Testis (tissue), 3 donors: ENCODE data around the gene CDK5R1. TPM values are rescaled to one million over a fixed set of nuclear protein-coding genes. Genes with fewer than 3 reads are reported as not detected.
"Not testable (repeated sequence)": the region's sequence is repeated elsewhere in the genome, so short reads cannot be mapped to it uniquely, and the experiment has no call there.

Experiments
- DNase-seq: peaks from one replicate; pipeline ENCODE4 v3.0.0-alpha.2; 2019
- H3K27ac ChIP-seq, 2 donors: fragments of 200-600 bp; sonication (generic); one replicate each; pipeline ENCODE4 v1.5.1; 2019
- H3K27me3 ChIP-seq: fragments of 200-600 bp; sonication (generic); one replicate; pipeline ENCODE4 v1.5.1; 2019
- H3K36me3 ChIP-seq: fragments of 200-600 bp; sonication (generic); one replicate; pipeline ENCODE4 v1.5.1; 2017; ENCODE audit warnings: low read depth; ENCODE audit errors: missing control alignments
- H3K4me1 ChIP-seq: fragments of 200-600 bp; sonication (generic); one replicate; pipeline ENCODE4 v1.5.1; 2019
- H3K4me3 ChIP-seq, 2 donors: fragments of 200-600 bp; sonication (generic); one replicate each; pipeline ENCODE4 v1.5.1; 2017 to 2019
- H3K9me3 ChIP-seq: fragments of 200-600 bp; sonication (generic); one replicate; pipeline ENCODE4 v1.5.1; 2017
- POLR2A ChIP-seq: fragments of 450-650 bp; IDR thresholded peaks from one replicate; pipeline ENCODE4 v1.6.1; 2017; ENCODE audit warnings: antibody characterized with exemption, mild to moderate bottlenecking, moderate library complexity
- WGBS, 2 donors: methylation state at CpG; one replicate each; pipeline ENCODE4 v1.1.5; 2018; 5-methylcytosine and 5-hydroxymethylcytosine counted together
- intact Hi-C: fragments of 100-400 bp; cut with DNase I; formaldehyde crosslinking; loops from one replicate; pipeline ENCODE4 v1.15.1; 2023; ENCODE audit warnings: low total_unique reads
- polyA plus RNA-seq: library from polyadenylated mRNA; stranded (reverse); fragments of 350-450 nt; fragmentation: Illumina TruSeq; extraction: RNeasy Lipid Tissue Mini Kit (QIAGEN cat#74804); gene quantifications from one replicate; pipeline ENCODE4 v1.2.3, GENCODE V29; 2014; ENCODE audit warnings: low read depth, low replicate concordance; ENCODE audit not compliant: insufficient read depth
- total RNA-seq, 2 donors: library from RNA; depleted of rRNA; stranded (reverse); fragments of >200 nt; gene quantifications; one replicate each; pipeline ENCODE4 v1.2.3, GENCODE V29; 2016
- TF ChIP-seq, protein P1 (sequence below), 3 experiments: fragments of 450-650 bp in 2 of 3; fragments of 200-600 bp in 1 of 3; sonication (generic) in 1 of 3; IDR thresholded peaks; one replicate each; pipeline ENCODE4 v1.5.1; 2016 to 2019; ENCODE audit warnings: antibody characterized with exemption in 3 of 3, mild to moderate bottlenecking in 2 of 3, moderate library complexity in 1 of 3

CDK5R1 gene
- total and polyA plus RNA-seq, 3 donors from 2014 or later: 13.2 to 17.0 (median 16.2) TPM

- H3K4me3 ChIP-seq: no peak overlapping the region
- no peak for DNase-seq
- no peaks in the 10 kb centered on the region for H3K36me3 ChIP-seq
- no peaks in the 10 kb centered on the region for H3K27me3 ChIP-seq
- peaks cover 3% of the 10 kb centered on the region for H3K4me1 ChIP-seq
- WGBS, 2 donors: 80 to 86% methylated on average over 2 of the region's 2 CpGs
- no peak for TF ChIP-seq POLR2A
- TF ChIP-seq, protein P1, sequence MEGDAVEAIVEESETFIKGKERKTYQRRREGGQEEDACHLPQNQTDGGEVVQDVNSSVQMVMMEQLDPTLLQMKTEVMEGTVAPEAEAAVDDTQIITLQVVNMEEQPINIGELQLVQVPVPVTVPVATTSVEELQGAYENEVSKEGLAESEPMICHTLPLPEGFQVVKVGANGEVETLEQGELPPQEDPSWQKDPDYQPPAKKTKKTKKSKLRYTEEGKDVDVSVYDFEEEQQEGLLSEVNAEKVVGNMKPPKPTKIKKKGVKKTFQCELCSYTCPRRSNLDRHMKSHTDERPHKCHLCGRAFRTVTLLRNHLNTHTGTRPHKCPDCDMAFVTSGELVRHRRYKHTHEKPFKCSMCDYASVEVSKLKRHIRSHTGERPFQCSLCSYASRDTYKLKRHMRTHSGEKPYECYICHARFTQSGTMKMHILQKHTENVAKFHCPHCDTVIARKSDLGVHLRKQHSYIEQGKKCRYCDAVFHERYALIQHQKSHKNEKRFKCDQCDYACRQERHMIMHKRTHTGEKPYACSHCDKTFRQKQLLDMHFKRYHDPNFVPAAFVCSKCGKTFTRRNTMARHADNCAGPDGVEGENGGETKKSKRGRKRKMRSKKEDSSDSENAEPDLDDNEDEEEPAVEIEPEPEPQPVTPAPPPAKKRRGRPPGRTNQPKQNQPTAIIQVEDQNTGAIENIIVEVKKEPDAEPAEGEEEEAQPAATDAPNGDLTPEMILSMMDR (IDR thresholded peaks at IDR 0.05): no peak
- intact Hi-C loops: no loop called here
- no peaks in the 10 kb centered on the region for H3K9me3 ChIP-seq
- H3K27ac ChIP-seq: no peak overlapping the region
Measured at GRCh38 chr17:32446949-32447348, 39.8 kb upstream of the CDK5R1 start.

GRCh38 chr17:32449963-32450362 lies 36.8 kb upstream of the CDK5R1 start:
- no peak overlapping the region for H3K27ac ChIP-seq
- H3K27me3 ChIP-seq: no peaks in the 10 kb centered on the region
- intact Hi-C loops: no loop called here
- 91 to 98% methylated on average over 5 of the region's 5 CpGs for WGBS, 2 donors
- DNase-seq: no peak
- TF ChIP-seq, protein P1 (IDR thresholded peaks at IDR 0.05): no peak
- TF ChIP-seq POLR2A: no peak
- H3K4me1 ChIP-seq: peaks cover 3% of the 10 kb centered on the region
- H3K36me3 ChIP-seq: no peaks in the 10 kb centered on the region
- no peaks in the 10 kb centered on the region for H3K9me3 ChIP-seq
- H3K4me3 ChIP-seq: no peak overlapping the region

GRCh38 chr17:32450379-32450778 lies 36.4 kb upstream of the CDK5R1 start:
- H3K36me3 ChIP-seq, H3K27ac ChIP-seq, H3K4me1 ChIP-seq, intact Hi-C loops, DNase-seq, H3K4me3 ChIP-seq, H3K9me3 ChIP-seq, H3K27me3 ChIP-seq: not testable (repeated sequence)
- WGBS, 2 donors: 94 to 95% methylated on average over 6 of the region's 6 CpGs

DNA sequence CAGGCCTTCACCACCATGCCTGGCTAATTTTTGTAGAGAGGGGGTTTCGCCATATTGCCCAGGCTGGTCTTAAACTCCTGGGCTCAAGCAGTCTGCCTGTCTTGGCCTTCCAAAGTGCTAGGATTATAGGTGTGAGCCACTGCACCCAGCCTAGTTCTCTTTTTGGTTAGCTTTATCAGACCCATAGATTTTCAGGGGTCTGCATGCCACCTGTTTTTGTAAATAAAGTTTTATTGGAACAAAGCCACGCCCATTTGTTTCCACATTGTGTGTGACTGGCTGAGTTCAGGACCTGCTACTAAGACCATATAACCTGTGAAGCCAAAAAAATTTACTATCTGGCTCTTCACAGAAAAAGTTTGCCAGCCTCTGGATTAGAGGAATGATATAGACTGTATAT lies 34.9 kb upstream of the CDK5R1 start:
- Histone ChIP-seq H3K27me3 (no peaks in the 10 kb centered on the region), H3K4me1 (no peaks in the 10 kb centered on the region), H3K27ac (no peak overlapping the region), H3K4me3 (no peak overlapping the region), H3K9me3 (no peaks in the 10 kb centered on the region), H3K36me3 (no peaks in the 10 kb centered on the region)
- no peak for TF ChIP-seq POLR2A
- TF ChIP-seq, protein P1 (IDR thresholded peaks at IDR 0.05): no peak
- no peak for DNase-seq
- intact Hi-C loops: no loop called here
- 73 to 87% methylated on average over 2 of the region's 2 CpGs for WGBS, 2 donors

DNA sequence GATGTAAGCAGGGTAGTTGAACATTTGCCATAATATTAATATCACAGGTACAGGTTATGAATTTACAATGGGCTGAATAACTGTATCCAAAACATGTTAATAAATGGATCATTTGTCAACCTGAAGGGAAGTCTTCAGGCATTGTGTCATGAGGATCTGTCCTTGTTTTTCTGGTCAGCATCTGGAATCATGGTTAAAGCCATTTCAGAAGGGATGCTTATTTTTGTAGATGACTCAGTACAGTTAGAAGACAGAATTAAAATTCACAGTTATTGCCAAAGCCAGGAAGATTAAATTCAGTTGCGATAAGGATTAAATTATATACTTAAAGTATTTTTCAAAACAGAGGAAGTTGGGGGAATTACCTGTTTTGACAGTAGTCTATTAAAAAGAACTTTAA lies 34.5 kb upstream of the CDK5R1 start:
- Histone ChIP-seq H3K9me3 (no peaks in the 10 kb centered on the region), H3K27me3 (no peaks in the 10 kb centered on the region), H3K4me3 (no peak overlapping the region), H3K36me3 (no peaks in the 10 kb centered on the region), H3K27ac (no peak overlapping the region), H3K4me1 (no peaks in the 10 kb centered on the region)
- DNase-seq: no peak
- intact Hi-C loops: no loop called here
- no peak for TF ChIP-seq POLR2A
- TF ChIP-seq, protein P1 (IDR thresholded peaks at IDR 0.05): no peak
- WGBS, 2 donors: 92 to 98% methylated on average over 1 of the region's 1 CpG
